Measurements from ENCODE around the gene VAV1. TPM values are rescaled to one million over a fixed set of nuclear protein-coding genes. Genes with fewer than 3 reads are reported as not detected.

Gene VAV1
- total and polyA plus RNA-seq, 2 of the 8 experiments (the other 6 are each of a cell fraction or from before 2014, with no cell fraction given) = 0.21 to 0.22 TPM

GRCh38 chr19:6811906-6812305, 39.4 kb downstream of the VAV1 start:
- TF ChIP-seq YY1 (IDR thresholded peaks at IDR 0.05; ENCODE audit: low read depth, low read length) (peak; percentile 84), JUN (IDR thresholded peaks at IDR 0.05; ENCODE audit: low read depth, low read length) (no peak), CREB1 (IDR thresholded peaks at IDR 0.05) (no peak), CEBPB (IDR thresholded peaks at IDR 0.05; ENCODE audit: low read depth, low read length) (no peak), EZH2 (IDR thresholded peaks at IDR 0.05; ENCODE audit: low read depth, low read length, severe bottlenecking) (no peak), POU5F1 (IDR thresholded peaks at IDR 0.05; ENCODE audit: low read depth, low read length) (no peak), BCL11A (IDR thresholded peaks at IDR 0.05; ENCODE audit: low read depth in 2 of 2, low read length in 2 of 2) (no peak), CBX8 (IDR thresholded peaks at IDR 0.05; ENCODE audit: borderline replicate concordance, low read depth, low read length) (no peak), SIX5 (IDR thresholded peaks at IDR 0.05; ENCODE audit: low read depth, low read length) (peak; percentile 38; the same call in 1 of the 2 replicates)
- TF ChIP-seq, protein P1, sequence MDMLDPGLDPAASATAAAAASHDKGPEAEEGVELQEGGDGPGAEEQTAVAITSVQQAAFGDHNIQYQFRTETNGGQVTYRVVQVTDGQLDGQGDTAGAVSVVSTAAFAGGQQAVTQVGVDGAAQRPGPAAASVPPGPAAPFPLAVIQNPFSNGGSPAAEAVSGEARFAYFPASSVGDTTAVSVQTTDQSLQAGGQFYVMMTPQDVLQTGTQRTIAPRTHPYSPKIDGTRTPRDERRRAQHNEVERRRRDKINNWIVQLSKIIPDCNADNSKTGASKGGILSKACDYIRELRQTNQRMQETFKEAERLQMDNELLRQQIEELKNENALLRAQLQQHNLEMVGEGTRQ (IDR thresholded peaks at IDR 0.05; ENCODE audit: low read length) = peak; percentile 62
- DNase-seq (ENCODE audit: low read depth in 1 of 2, low spot score in 2 of 2) (no peak), FAIRE-seq (no peak)
- Histone ChIP-seq H3K4me2 (ENCODE audit: insufficient read depth in 1 of 2, low read depth in 2 of 2, low read length in 2 of 2) (no peak overlapping the region), H3K4me3 (ENCODE audit: extremely low read depth in 1 of 4, insufficient read depth in 2 of 4, low read depth in 3 of 4, low read length in 4 of 4) (no peak overlapping the region), H3K79me1 (ENCODE audit: low read depth, low read length) (no peaks in the 10 kb centered on the region), H3K4ac (replicated peaks; ENCODE audit: insufficient read length, low read depth, low read length) (no peak overlapping the region), H3K4me1 (replicated peaks in 1 of 4; ENCODE audit: control insufficient read depth in 3 of 4, insufficient read depth in 4 of 4, low read length in 3 of 4) (no peaks in the 10 kb centered on the region), H4K5ac (ENCODE audit: insufficient read length, low read depth, low read length) (no peak overlapping the region), H3K23me2 (ENCODE audit: low read depth, low read length) (peaks cover 2% of the 10 kb centered on the region; the same call in 1 of the 2 replicates), H2BK120ac (replicated peaks; ENCODE audit: low read depth, low read length) (no peak overlapping the region), H4K20me1 (replicated peaks in 1 of 2; ENCODE audit: control insufficient read depth in 1 of 2, insufficient read depth in 2 of 2, low read length in 2 of 2) (no peaks in the 10 kb centered on the region), H2BK20ac (ENCODE audit: low read length) (no peak overlapping the region), H3K23ac (ENCODE audit: insufficient read length) (no peak overlapping the region), H3K27me3 (replicated peaks in 1 of 4; ENCODE audit: control insufficient read depth in 3 of 4, extremely low read depth in 1 of 4, insufficient read depth in 3 of 4, low read length in 3 of 4) (no peaks in the 10 kb centered on the region), H2BK15ac (ENCODE audit: low read length) (no peak overlapping the region), H4K8ac (ENCODE audit: extremely low read depth, insufficient read depth, low read length) (no peak overlapping the region), H2BK12ac (ENCODE audit: low read depth, low read length) (no peak overlapping the region), H2BK5ac (ENCODE audit: low read depth, low read length) (no peak overlapping the region), H3K14ac (ENCODE audit: insufficient read length) (no peak overlapping the region), H2AK5ac (ENCODE audit: low read depth, low read length) (no peak overlapping the region), H3K18ac (ENCODE audit: extremely low read depth, low read length) (no peak overlapping the region), H3K9me3 (ENCODE audit: insufficient read depth in 2 of 2, low read depth in 1 of 2, low read length in 1 of 2) (peaks cover 21 to 51% of the 10 kb centered on the region in 2 experiments), H3K56ac (replicated peaks; ENCODE audit: insufficient read length, low read depth, low read length) (no peak overlapping the region), H2AFZ (ENCODE audit: low read length) (0 out of 2 replicates have a peak overlapping the region, but pooled peaks have one; percentile 55), H3K9ac (replicated peaks in 1 of 4; ENCODE audit: extremely low read depth in 1 of 4, low read depth in 3 of 4, low read length in 3 of 4) (no peak overlapping the region), H4K91ac (replicated peaks; ENCODE audit: insufficient read length, low read length) (no peak overlapping the region), H3K27ac (ENCODE audit: low read depth, low read length) (no peak overlapping the region), H3K79me2 (ENCODE audit: control insufficient read depth in 1 of 2, insufficient read depth in 2 of 2, low read length in 2 of 2) (no peaks in the 10 kb centered on the region), H3K36me3 (ENCODE audit: control insufficient read depth in 2 of 4, insufficient read depth in 4 of 4, low read length in 3 of 4) (no peaks in the 10 kb centered on the region)
- 43% methylated on average over 2 of the region's 2 CpGs; no CpG with 5 or more reads in 1 of the 2 experiments for WGBS, 2 experiments (ENCODE audit: extremely low coverage in 1 of 2, insufficient coverage in 1 of 2, insufficient read length in 1 of 2, insufficient replicate concordance in 2 of 2, low coverage in 1 of 2, low lambda C conversion rate in 2 of 2, missing lambda C conversion rate in 1 of 2)
- ChIA-PET POLR2A (ENCODE audit: partially characterized antibody) (interaction anchor here (0.6 to 1.8 kb wide), 2 partner anchors 11 to 14 kb away, joined by 3 to 7 read pairs; no protein-coding TSS in a partner anchor), CTCF (ENCODE audit: partially characterized antibody) (no interaction called here)

All from H1 (cell line).